Fibroblast of pulmonary artery (primary cell): Measurements from ENCODE around the gene CAMK2B.

ENCODE experiments used
- DNase-seq: peaks from one replicate; pipeline ENCODE4 v3.0.0-alpha.2; 2010; ENCODE audit warnings: low read depth
- H3K4me3 ChIP-seq: replicated peaks from 2 replicates; pipeline ENCODE4 v1.5.1; 2011; ENCODE audit warnings: low read depth, mild to moderate bottlenecking, control low read depth, low read length, moderate library complexity
- TF ChIP-seq, protein P1 (sequence below): IDR thresholded peaks from 2 replicates; pipeline ENCODE4 v1.5.1; 2011; ENCODE audit warnings: mild to moderate bottlenecking, control low read depth, low read length, inconsistent platforms; ENCODE audit errors: missing control alignments

Gene CAMK2B

DNA sequence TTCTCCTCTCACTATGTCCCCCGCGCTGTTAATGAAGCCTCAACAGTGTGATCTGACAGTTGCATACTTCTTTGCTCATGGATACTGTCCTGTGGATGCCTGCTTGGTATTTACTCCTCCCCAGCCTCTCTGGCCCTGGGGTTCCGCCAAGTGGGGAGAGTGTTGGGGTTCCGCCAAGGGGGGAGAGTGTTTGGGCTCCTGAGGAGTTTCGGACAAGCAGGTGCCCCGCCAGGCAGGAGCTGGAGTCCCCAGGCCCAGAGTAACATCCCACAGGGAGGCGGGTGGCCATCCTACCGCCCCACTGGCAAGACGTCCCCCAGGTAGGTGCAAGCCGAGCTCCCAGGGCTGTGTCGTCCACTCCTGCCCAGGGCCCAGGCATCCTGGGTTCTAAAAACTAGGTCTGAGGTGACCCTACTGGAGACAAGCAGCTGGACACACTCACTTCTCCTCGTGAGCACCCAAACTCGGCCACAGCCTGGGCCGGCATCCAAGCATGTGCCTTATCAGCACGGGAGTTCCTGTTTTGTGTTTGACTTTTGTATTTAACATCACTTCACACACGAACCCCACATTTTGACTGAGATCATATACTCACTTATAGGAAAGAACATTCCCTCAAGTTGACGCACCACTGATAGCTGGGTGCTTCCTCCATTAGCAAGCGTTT is 34.2 kb downstream of the CAMK2B start:
- peak; percentile 99 for DNase-seq
- no peak overlapping the region for H3K4me3 ChIP-seq
- TF ChIP-seq, protein P1, sequence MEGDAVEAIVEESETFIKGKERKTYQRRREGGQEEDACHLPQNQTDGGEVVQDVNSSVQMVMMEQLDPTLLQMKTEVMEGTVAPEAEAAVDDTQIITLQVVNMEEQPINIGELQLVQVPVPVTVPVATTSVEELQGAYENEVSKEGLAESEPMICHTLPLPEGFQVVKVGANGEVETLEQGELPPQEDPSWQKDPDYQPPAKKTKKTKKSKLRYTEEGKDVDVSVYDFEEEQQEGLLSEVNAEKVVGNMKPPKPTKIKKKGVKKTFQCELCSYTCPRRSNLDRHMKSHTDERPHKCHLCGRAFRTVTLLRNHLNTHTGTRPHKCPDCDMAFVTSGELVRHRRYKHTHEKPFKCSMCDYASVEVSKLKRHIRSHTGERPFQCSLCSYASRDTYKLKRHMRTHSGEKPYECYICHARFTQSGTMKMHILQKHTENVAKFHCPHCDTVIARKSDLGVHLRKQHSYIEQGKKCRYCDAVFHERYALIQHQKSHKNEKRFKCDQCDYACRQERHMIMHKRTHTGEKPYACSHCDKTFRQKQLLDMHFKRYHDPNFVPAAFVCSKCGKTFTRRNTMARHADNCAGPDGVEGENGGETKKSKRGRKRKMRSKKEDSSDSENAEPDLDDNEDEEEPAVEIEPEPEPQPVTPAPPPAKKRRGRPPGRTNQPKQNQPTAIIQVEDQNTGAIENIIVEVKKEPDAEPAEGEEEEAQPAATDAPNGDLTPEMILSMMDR: no peak

DNA sequence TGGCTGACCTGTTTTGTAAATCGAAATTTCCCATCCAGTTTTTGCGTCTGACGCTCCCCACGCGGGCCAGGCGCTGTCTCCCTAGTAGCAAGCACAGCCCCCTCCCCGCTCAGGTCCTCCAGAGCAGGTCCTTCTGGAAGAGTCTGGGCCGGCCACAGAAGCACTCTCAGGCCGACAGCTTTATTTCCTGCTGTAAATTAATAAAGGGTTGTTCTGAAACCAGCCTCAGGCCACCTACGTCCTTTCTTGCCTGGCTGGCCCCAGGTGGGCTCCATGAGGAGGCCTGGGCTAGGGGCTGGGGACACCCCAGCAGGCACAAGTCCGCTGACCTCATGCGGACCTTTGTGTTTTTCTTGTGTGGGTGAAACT is 35.2 kb downstream of the CAMK2B start:
- H3K4me3 ChIP-seq: no peak overlapping the region
- TF ChIP-seq, protein P1: no peak
- DNase-seq: no peak

DNA sequence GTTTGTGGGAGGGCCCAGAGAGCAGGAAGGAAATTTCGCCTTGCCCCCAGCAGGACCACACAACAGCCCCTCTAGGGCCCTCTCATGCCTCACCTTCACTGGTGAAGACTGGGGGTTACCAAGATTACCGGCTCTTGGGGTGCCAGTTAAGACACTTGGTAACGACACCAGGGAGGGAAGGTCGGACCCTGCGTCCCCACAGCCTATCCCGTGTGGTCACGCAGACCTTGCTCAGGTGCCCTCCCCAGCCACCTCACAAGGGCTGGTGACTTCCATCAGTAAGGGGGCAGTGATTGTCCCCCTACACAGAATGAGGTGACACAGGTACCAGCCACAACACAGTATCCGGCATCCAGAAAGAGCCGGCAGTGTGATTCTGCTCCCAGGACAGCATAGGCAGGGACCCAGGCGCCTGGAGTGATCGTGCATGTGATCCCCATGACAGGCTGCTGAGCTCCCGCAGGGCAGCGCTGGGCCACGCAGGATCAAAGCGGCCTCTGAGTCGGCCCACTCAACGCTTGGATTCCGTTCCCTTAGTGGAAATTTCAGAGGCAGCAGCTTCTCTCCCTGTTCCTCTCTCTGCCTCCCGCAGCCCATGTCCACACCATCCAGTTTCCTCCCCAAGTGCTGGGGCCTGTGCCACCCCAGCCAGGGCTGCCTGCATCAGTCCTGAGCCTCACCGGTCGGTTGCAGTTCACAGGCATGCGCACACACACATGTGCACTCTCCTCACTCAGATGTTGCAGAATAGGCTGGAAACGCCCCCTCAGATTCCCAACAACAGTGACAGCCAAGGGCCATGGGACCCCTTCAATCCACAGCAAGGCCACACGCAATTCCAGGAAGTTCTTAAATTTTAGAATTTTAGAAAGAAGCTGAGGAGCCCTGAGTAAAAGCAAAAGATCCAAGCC is 35.8 kb downstream of the CAMK2B start:
- TF ChIP-seq, protein P1: no peak
- DNase-seq: peak; percentile 39

DNA sequence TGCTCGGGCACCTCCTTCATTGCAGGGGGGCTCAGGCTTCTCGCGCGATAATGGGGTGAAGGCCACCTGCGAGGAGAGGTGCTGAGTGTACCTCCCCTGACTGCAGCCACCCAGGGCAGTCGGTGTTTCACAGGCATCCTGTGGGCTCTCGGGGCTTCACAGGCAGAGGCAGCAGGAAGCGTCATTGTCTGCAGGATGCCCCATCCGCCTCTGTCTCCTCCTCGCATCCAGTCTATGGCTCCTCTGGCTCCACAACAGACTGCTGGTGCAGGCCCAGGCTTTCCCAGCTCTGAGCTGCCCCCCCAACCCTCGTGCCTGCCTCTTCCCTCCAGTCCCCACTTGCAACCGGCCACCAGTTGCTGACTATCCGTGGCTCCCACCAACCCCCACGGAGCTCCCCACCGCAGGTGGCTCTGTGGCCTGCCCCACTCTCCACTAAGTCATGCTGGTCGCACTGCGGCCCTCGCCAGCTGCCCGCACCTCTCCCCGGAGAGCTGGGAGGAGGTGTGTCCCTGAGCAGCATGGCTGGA is 36.5 kb downstream of the CAMK2B start:
- no peak for DNase-seq
- no peak overlapping the region for H3K4me3 ChIP-seq
- TF ChIP-seq, protein P1: no peak

More for the DNA sequence above, 35.8 kb downstream of the CAMK2B start:
- no peak overlapping the region for H3K4me3 ChIP-seq

DNA sequence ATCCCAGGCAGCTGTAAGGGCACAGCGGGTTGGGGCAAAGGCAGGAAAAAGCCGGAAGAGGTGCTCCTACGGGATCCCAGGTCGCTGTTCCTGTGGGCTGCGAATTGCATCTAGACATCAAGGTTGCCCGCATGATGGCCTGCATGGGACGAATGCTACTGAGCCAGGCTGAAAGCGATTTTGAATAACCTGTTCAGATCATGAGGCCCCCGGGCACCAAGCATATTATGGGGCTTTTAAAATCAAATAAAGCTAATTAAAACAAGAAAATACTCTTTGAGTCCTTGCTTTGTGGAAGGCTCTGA is 37.1 kb downstream of the CAMK2B start:
- DNase-seq: no peak
- H3K4me3 ChIP-seq: no peak overlapping the region
- TF ChIP-seq, protein P1: no peak

DNA sequence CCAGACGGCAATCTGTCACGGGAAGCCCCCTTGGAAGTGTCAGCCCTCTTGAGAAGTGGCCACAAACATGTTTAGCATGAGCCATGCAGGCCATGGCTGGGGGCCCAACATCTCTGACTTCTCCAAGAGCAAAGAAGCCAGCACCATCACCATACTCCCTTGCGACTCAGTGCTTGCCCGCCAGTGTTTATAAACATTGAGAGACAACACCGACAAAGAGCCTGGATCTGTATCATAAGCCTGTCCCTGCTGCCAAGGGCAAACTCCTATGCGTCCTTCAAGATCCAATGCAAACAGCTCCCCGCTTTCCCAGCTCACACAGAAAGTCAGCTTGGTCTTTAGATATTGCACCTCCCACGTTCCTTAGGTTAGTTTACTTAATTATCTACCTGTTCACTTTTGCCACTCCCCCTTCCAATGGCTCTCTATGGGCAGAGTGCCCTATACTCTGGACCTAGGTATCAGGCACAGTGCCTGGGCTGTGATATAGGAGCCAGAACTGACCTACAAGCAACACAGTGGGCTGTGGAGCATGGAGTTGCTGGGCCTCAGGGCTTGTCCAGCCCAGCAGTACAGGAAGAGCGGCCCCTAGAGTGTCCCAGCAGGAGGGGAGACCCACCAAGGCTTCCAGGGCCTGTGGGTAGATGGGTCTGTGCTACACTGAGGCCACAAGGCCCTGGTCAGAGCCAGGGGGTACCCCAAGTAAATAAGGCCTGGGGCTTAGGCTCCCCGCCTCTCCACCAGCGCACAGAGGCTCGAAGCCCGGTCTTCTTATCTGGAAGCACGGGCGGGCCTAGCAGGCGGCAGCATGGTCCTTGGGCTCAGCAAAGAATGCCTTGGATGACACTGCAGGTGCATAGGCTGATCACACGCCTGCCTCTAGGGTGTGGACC is 37.7 kb downstream of the CAMK2B start:
- no peak for DNase-seq

More for the DNA sequence above, 37.7 kb downstream of the CAMK2B start:
- TF ChIP-seq, protein P1: no peak
- H3K4me3 ChIP-seq: no peak overlapping the region
